HepG2 (cell line): ENCODE measurements around the gene TIFAB.

ENCODE experiments used
- ATF3 ChIP-seq: sonication (generic); formaldehyde crosslinking; IDR thresholded peaks from 2 replicates; pipeline ENCODE4 v1.4.0; 2020; ENCODE audit warnings: missing genetic modification reagents
- FOXO4 ChIP-seq: sonication (generic); formaldehyde crosslinking; conservative IDR thresholded peaks from 2 replicates; pipeline ENCODE4 v1.8.1; 2023; ENCODE audit warnings: missing genetic modification reagents
- HNRNPK ChIP-seq: fragments of 200-400 bp; formaldehyde crosslinking; IDR thresholded peaks from 2 replicates; pipeline ENCODE4 v1.6.1; 2018; ENCODE audit warnings: low read length, low read depth, moderate library complexity, mild to moderate bottlenecking; ENCODE audit not compliant: poor library complexity, severe bottlenecking
- NBN ChIP-seq: fragments of 450-650 bp; conservative IDR thresholded peaks from 2 replicates; pipeline ENCODE4 v1.6.1; 2017
- SRF ChIP-seq: IDR thresholded peaks from 2 replicates; pipeline ENCODE4 v1.6.1; 2011; ENCODE audit warnings: mild to moderate bottlenecking, low read depth, low read length, moderate library complexity
- TF ChIP-seq, protein P1 (sequence below): IDR thresholded peaks from 2 replicates; pipeline ENCODE4 v1.6.1; 2016; ENCODE audit warnings: missing compliant biosample characterization, missing genetic modification reagents, borderline replicate concordance

- TF ChIP-seq FOXO4 (CRISPR knock-in tag) (no peak), NBN (no peak), HNRNPK (no peak), ATF3 (CRISPR knock-in tag) (no peak), SRF (no peak)
- TF ChIP-seq, protein P1, sequence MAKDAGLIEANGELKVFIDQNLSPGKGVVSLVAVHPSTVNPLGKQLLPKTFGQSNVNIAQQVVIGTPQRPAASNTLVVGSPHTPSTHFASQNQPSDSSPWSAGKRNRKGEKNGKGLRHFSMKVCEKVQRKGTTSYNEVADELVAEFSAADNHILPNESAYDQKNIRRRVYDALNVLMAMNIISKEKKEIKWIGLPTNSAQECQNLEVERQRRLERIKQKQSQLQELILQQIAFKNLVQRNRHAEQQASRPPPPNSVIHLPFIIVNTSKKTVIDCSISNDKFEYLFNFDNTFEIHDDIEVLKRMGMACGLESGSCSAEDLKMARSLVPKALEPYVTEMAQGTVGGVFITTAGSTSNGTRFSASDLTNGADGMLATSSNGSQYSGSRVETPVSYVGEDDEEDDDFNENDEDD (CRISPR knock-in tag), result no peak
Observed at GRCh38 chr5:135489466-135490244, 37.5 kb upstream of the TIFAB start.
